Neutrophil (primary cell): ENCODE data around the gene ARHGEF1.

Experiments
- H3K27ac ChIP-seq: fragments of 200-600 bp; sonication (generic); 2 replicates; pipeline ENCODE4 v1.5.1; 2016; ENCODE audit warnings: mild to moderate bottlenecking, moderate library complexity
- H3K27me3 ChIP-seq: fragments of 200-600 bp; sonication (generic); 2 replicates; pipeline ENCODE4 v1.6.0; 2016; ENCODE audit warnings: mild to moderate bottlenecking
- H3K36me3 ChIP-seq: fragments of 200-600 bp; sonication (generic); 2 replicates; pipeline ENCODE4 v1.5.1; 2017
- H3K4me1 ChIP-seq, 2 experiments: fragments of 200-600 bp in 1 of 2; sonication (generic) in 1 of 2; 1 replicate in 1 of 2; 2 replicates in 1 of 2; pipeline versions ENCODE4 v1.5.1 to v1.6.1; 2013 to 2016; ENCODE audit warnings: low read depth in 1 of 2, low read length in 1 of 2, mild to moderate bottlenecking in 1 of 2, moderate library complexity in 1 of 2; ENCODE audit not compliant: control insufficient read depth in 1 of 2, insufficient read depth in 1 of 2
- H3K4me3 ChIP-seq, 2 experiments: fragments of 200-600 bp in 1 of 2; sonication (generic) in 1 of 2; 1 replicate in 1 of 2; 2 replicates in 1 of 2; pipeline ENCODE4 v1.5.1; 2013 to 2016; ENCODE audit warnings: low read depth in 1 of 2, low read length in 1 of 2, mild to moderate bottlenecking in 1 of 2, moderate library complexity in 1 of 2
- H3K9me3 ChIP-seq: fragments of 200-600 bp; sonication (generic); 2 replicates; pipeline ENCODE4 v1.5.1; 2016
- CTCF ChIP-seq: fragments of 200-600 bp; sonication (generic); IDR thresholded peaks from 2 replicates; pipeline ENCODE4 v1.5.1; 2016; ENCODE audit warnings: antibody characterized with exemption

ARHGEF1 gene

GRCh38 chr19:41926028-41926762 is 43.2 kb downstream of the ARHGEF1 start:
- TF ChIP-seq CTCF = no peak
- H3K27ac ChIP-seq = no peak overlapping the region
- peaks cover 100% of the 10 kb centered on the region for H3K27me3 ChIP-seq
- H3K4me1 ChIP-seq = peaks cover 7 to 17% of the 10 kb centered on the region in 2 experiments
- no peaks in the 10 kb centered on the region for H3K9me3 ChIP-seq
- no peaks in the 10 kb centered on the region for H3K36me3 ChIP-seq
- no peak overlapping the region for H3K4me3 ChIP-seq

- TF ChIP-seq CTCF = no peak
- H3K4me1 ChIP-seq = peaks cover 7 to 17% of the 10 kb centered on the region in 2 experiments
- H3K27me3 ChIP-seq = peaks cover 100% of the 10 kb centered on the region
- no peaks in the 10 kb centered on the region for H3K9me3 ChIP-seq
- H3K36me3 ChIP-seq = no peaks in the 10 kb centered on the region
- H3K4me3 ChIP-seq = no peak overlapping the region
- H3K27ac ChIP-seq = no peak overlapping the region
These were observed 43.9 kb downstream of the ARHGEF1 start for GRCh38 chr19:41926763-41927496.

GRCh38 chr19:41927497-41928192 is 44.7 kb downstream of the ARHGEF1 start:
- TF ChIP-seq CTCF = no peak
- peaks cover 100% of the 10 kb centered on the region for H3K27me3 ChIP-seq
- H3K9me3 ChIP-seq = no peaks in the 10 kb centered on the region
- peak overlapping the region in 1 of 2 experiments; percentile 21 for H3K4me3 ChIP-seq
- peaks cover 7 to 17% of the 10 kb centered on the region in 2 experiments for H3K4me1 ChIP-seq
- H3K27ac ChIP-seq = no peak overlapping the region
- no peaks in the 10 kb centered on the region for H3K36me3 ChIP-seq

- H3K27ac ChIP-seq = no peak within 1 kb of the TSS
- H3K27me3 ChIP-seq = peaks cover 100% of the 10 kb centered on the region
- no peaks in the 10 kb centered on the region for H3K9me3 ChIP-seq
- peak within 1 kb of the TSS; percentile 12 to 21 for H3K4me3 ChIP-seq
- no peaks in the 10 kb centered on the region for H3K36me3 ChIP-seq
- no peak for TF ChIP-seq CTCF
- peaks cover 7 to 17% of the 10 kb centered on the region in 2 experiments for H3K4me1 ChIP-seq
These were observed 45.3 kb downstream of the ARHGEF1 start, which contains the start of gene ERFL for GRCh38 chr19:41928221-41928683. ERFL (minus strand) TSS chr19:41928449; CDS start chr19:41912919, 15,530 bp downstream.

GRCh38 chr19:41928754-41929535 is 46.0 kb downstream of the ARHGEF1 start:
- Histone ChIP-seq H3K4me3 (peak overlapping the region in 1 of 2 experiments; percentile 21), H3K27ac (no peak overlapping the region), H3K4me1 (peaks cover 7 to 17% of the 10 kb centered on the region in 2 experiments), H3K9me3 (no peaks in the 10 kb centered on the region), H3K27me3 (peaks cover 100% of the 10 kb centered on the region), H3K36me3 (no peaks in the 10 kb centered on the region)
- no peak for TF ChIP-seq CTCF
